Parathyroid adenoma (tissue), 2 donors: Measurements from ENCODE around the gene HLA-DMA.

Experiments
- H2AFZ ChIP-seq: fragments of 300-600 bp; sonication (generic); one replicate; pipeline ENCODE4 v1.7.0; 2017; ENCODE audit warnings: antibody characterized with exemption, mild to moderate bottlenecking
- H3K27ac ChIP-seq: fragments of 300-600 bp; sonication (generic); one replicate; pipeline ENCODE4 v1.7.0; 2017
- H3K27me3 ChIP-seq: fragments of 300-600 bp; sonication (generic); one replicate; pipeline ENCODE4 v1.7.0; 2017; ENCODE audit warnings: low read length; ENCODE audit not compliant: control insufficient read depth, insufficient read depth
- H3K36me3 ChIP-seq: fragments of 300-600 bp; sonication (generic); one replicate; pipeline ENCODE4 v1.7.0; 2017; ENCODE audit warnings: low read length; ENCODE audit not compliant: control insufficient read depth, insufficient read depth
- H3K4me1 ChIP-seq: fragments of 300-600 bp; sonication (generic); one replicate; pipeline ENCODE4 v1.7.0; 2017; ENCODE audit warnings: control low read depth
- H3K4me2 ChIP-seq: fragments of 300-600 bp; sonication (generic); one replicate; pipeline ENCODE4 v1.7.0; 2017; ENCODE audit warnings: low read length
- H3K4me3 ChIP-seq: fragments of 300-600 bp; sonication (generic); one replicate; pipeline ENCODE4 v1.7.0; 2017; ENCODE audit warnings: low read depth, low read length
- H3K79me2 ChIP-seq: fragments of 300-600 bp; sonication (generic); one replicate; pipeline ENCODE4 v1.7.0; 2017; ENCODE audit warnings: control low read depth
- H3K9ac ChIP-seq: fragments of 300-600 bp; sonication (generic); one replicate; pipeline ENCODE4 v1.7.0; 2017; ENCODE audit warnings: mild to moderate bottlenecking
- H3K9me3 ChIP-seq: fragments of 300-600 bp; sonication (generic); one replicate; pipeline ENCODE4 v1.7.0; 2017; ENCODE audit warnings: low read length; ENCODE audit not compliant: control insufficient read depth
- CTCF ChIP-seq: fragments of 300-600 bp; sonication (generic); IDR thresholded peaks from one replicate; pipeline ENCODE4 v1.7.0; 2017; ENCODE audit warnings: antibody characterized with exemption, mild to moderate bottlenecking
- donor health status: primary hyperparathyroidism.

HLA-DMA gene

GRCh38 chr6:32970413-32971241 lies 17.7 kb upstream of the HLA-DMA start:
- TF ChIP-seq CTCF: no peak
- Histone ChIP-seq H3K4me2 (peak overlapping the region; percentile 100), H3K9me3 (no peaks in the 10 kb centered on the region), H3K9ac (peak overlapping the region; percentile 84), H3K4me3 (peak overlapping the region; percentile 99), H3K4me1 (peaks cover 16% of the 10 kb centered on the region), H3K27ac (peak overlapping the region; percentile 97), H3K36me3 (no peaks in the 10 kb centered on the region), H2AFZ (peak overlapping the region; percentile 70), H3K79me2 (peaks cover 30% of the 10 kb centered on the region), H3K27me3 (no peaks in the 10 kb centered on the region)

- Histone ChIP-seq H3K27me3 (no peaks in the 10 kb centered on the region), H3K79me2 (peaks cover 28% of the 10 kb centered on the region), H3K9me3 (no peaks in the 10 kb centered on the region), H3K4me2 (peak overlapping the region; percentile 100), H3K4me1 (peaks cover 15% of the 10 kb centered on the region), H3K4me3 (peak overlapping the region; percentile 99), H3K27ac (peak overlapping the region; percentile 97), H3K36me3 (no peaks in the 10 kb centered on the region), H2AFZ (peak overlapping the region; percentile 70), H3K9ac (peak overlapping the region; percentile 64)
- peak; percentile 30 for TF ChIP-seq CTCF
These were observed 17.0 kb upstream of the HLA-DMA start for GRCh38 chr6:32969685-32970412.

- Histone ChIP-seq H2AFZ (peak overlapping the region; percentile 86), H3K4me1 (peaks cover 12% of the 10 kb centered on the region), H3K27me3 (no peaks in the 10 kb centered on the region), H3K4me3 (peak overlapping the region; percentile 99), H3K27ac (peak overlapping the region; percentile 97), H3K36me3 (no peaks in the 10 kb centered on the region), H3K4me2 (peak overlapping the region; percentile 100), H3K9ac (peak overlapping the region; percentile 64), H3K79me2 (peaks cover 21% of the 10 kb centered on the region), H3K9me3 (no peaks in the 10 kb centered on the region)
- TF ChIP-seq CTCF: no peak
These were observed 16.2 kb upstream of the HLA-DMA start for GRCh38 chr6:32968867-32969684.

GRCh38 chr6:32968093-32968866 lies 15.4 kb upstream of the HLA-DMA start, which contains the start of gene BRD2:
Gene BRD2, plus strand, starts transcription at chr6:32968594. Its CDS starts 4,305 bp downstream, at chr6:32972899.
- TF ChIP-seq CTCF: no peak
- Histone ChIP-seq H3K9ac (peak within 1 kb of the TSS; percentile 78), H3K27ac (peak within 1 kb of the TSS; percentile 97), H2AFZ (peak within 1 kb of the TSS; percentile 86), H3K79me2 (peaks cover 15% of the 10 kb centered on the region), H3K36me3 (no peaks in the 10 kb centered on the region), H3K27me3 (no peaks in the 10 kb centered on the region), H3K4me3 (peak within 1 kb of the TSS; percentile 99), H3K4me2 (peak within 1 kb of the TSS; percentile 100), H3K4me1 (peaks cover 12% of the 10 kb centered on the region), H3K9me3 (no peaks in the 10 kb centered on the region)
